Muscle of leg (tissue), 11 donors: ENCODE measurements around the gene TUBA8. TPM values are rescaled to one million over a fixed set of nuclear protein-coding genes. Genes with fewer than 3 reads are reported as not detected.
"Not testable (repeated sequence)": the region's sequence is repeated elsewhere in the genome, so short reads cannot be mapped to it uniquely, and the experiment has no call there.

ENCODE experiments used
- DNase-seq: peaks from one replicate; pipeline ENCODE4 v3.0.0; 2013
- H3K27ac ChIP-seq: one replicate; pipeline ENCODE4 v1.5.1; 2013; ENCODE audit warnings: mild to moderate bottlenecking, low read length, control low read depth
- H3K27me3 ChIP-seq: one replicate; pipeline ENCODE4 v1.6.1; 2013; ENCODE audit warnings: low read length; ENCODE audit not compliant: control insufficient read depth, insufficient read depth
- H3K36me3 ChIP-seq: one replicate; pipeline ENCODE4 v1.6.1; 2013; ENCODE audit warnings: low read length; ENCODE audit not compliant: control insufficient read depth, insufficient read depth
- H3K4me1 ChIP-seq: one replicate; pipeline ENCODE4 v1.6.1; 2013; ENCODE audit warnings: low read length; ENCODE audit not compliant: control insufficient read depth, insufficient read depth
- H3K4me3 ChIP-seq: one replicate; pipeline ENCODE4 v1.5.1; 2013; ENCODE audit warnings: low read length, control low read depth
- H3K9me3 ChIP-seq: replicated peaks from 2 replicates; pipeline ENCODE4 v1.6.1; 2013; ENCODE audit warnings: low read depth, low read length; ENCODE audit not compliant: control insufficient read depth
- WGBS: methylation state at CpG from one replicate; pipeline ENCODE4 v1.1.5; 2013; ENCODE audit warnings: missing lambda C conversion rate; ENCODE audit not compliant: insufficient coverage; 5-methylcytosine and 5-hydroxymethylcytosine counted together
- polyA plus RNA-seq, 8 donors: library from polyadenylated mRNA; unstranded; fragments of 120-200 nt; gene quantifications; one replicate each; pipeline versions ENCODE4 v1.2.1 to v1.2.3, GENCODE V29; 2013; ENCODE audit warnings: inconsistent platforms in 1 of 8, low replicate concordance in 1 of 8; ENCODE audit not compliant: insufficient read length in 8 of 8, insufficient read depth in 1 of 8
- total RNA-seq: library from RNA; stranded (reverse); fragments of 120-200 nt; gene quantifications from one replicate; pipeline ENCODE4 v1.2.4, GENCODE V29; 2013

Gene TUBA8
- total and polyA plus RNA-seq, 9 donors, result 4.8 to 28.2 (median 14.9) TPM

DNA sequence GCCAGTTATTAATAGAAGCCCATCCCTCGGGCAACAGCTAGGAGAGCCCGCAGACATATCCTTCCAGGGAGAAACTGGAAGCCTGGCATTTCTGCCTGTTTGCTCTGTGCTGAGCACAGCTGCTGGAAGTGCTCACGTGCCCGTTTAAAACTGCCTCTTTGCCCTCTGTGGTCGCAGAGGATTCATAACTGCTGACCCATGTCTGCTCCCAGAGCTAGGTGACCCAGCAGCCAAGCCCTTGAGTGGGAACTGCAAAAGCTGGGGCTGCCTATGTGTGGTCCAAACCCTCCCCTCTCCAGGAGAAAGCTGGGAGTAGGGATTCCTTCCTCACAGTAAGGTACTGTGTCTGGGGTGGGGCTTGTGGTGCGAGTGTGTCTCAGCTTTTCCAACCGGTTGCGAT is 54.0 kb downstream of the TUBA8 start:
- H3K27me3 ChIP-seq, H3K4me1 ChIP-seq, H3K27ac ChIP-seq, H3K9me3 ChIP-seq, DNase-seq, H3K4me3 ChIP-seq: not testable (repeated sequence)
- WGBS, result no CpG with 5 or more reads among the region's 8 CpGs
- H3K36me3 ChIP-seq, result peaks cover 18% of the 10 kb centered on the region

GRCh38 chr22:18165356-18165755 is 54.7 kb downstream of the TUBA8 start:
- WGBS, result no CpG with 5 or more reads among the region's 7 CpGs
- not testable (repeated sequence) for H3K27ac ChIP-seq, DNase-seq, H3K4me3 ChIP-seq, H3K9me3 ChIP-seq, H3K4me1 ChIP-seq, H3K27me3 ChIP-seq
- peaks cover 19% of the 10 kb centered on the region for H3K36me3 ChIP-seq

DNA sequence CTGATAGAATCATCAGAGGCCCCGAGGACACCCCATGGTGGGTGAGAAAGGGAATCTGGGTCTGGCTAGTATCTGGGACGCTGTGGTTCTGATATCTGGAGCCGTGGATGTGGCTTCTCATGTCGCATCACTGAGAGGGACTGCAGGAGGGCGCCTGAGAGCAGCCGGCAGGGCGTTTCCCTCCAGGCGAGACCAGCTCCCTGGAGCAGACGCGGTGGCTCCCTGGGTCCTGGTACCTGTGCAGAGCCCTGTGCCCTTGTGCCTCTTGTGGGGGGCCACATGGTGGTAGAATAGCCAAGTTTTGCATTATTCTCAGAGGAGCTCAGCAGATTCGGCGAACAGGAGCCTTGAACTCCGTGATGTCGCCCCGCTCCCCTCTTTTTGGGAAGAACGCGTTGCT is 59.7 kb downstream of the TUBA8 start:
- 73% methylated on average over 10 of the region's 17 CpGs for WGBS
- H3K36me3 ChIP-seq, result peaks cover 16% of the 10 kb centered on the region
- H3K27me3 ChIP-seq, result not testable (repeated sequence)

DNA sequence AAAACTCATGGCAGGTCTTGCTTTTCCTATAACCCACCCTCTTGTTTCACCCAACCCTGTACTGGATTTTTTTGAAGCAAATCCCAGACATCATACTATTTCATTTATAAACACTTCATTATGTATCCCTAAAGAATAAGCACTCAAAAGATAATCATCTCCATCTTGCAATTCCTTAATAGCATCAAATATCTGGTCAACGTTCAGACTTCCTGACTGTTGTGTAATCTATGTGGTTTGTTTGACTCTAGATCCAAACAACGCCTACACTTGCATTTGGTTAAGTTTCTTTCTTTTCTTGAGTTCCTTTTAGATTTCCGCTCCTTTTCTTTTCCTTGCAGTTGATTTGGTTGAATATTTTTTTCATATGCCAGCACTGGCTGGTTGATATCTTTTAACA is 61.6 kb downstream of the TUBA8 start:
- H3K4me3 ChIP-seq, result not testable (repeated sequence)
- WGBS, result no CpG with 5 or more reads among the region's 3 CpGs

More for the DNA sequence above, 59.7 kb downstream of the TUBA8 start:
- H3K4me1 ChIP-seq, H3K4me3 ChIP-seq, DNase-seq, H3K9me3 ChIP-seq, H3K27ac ChIP-seq: not testable (repeated sequence)

DNA sequence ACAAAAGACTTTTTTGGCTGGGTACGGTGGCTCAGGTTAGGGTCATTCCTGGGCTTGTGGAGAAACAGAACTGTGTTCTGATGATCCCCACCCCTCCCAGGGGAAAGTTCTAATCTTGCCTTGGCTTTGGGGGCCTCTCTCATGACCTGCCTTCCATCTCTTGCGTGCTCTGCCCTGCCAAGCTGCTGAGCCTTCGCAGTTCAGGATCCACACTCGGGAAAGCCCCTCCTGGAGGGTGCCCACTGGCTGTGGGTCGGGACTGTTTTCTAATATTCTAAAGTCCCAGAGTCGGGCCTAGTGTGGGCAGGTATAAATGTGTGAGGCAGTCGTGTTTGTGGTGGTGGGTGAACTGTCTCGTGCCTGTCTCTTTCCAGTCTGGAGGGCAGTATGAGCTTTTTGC is 62.2 kb downstream of the TUBA8 start:
- not testable (repeated sequence) for DNase-seq, H3K27me3 ChIP-seq, H3K4me3 ChIP-seq, H3K9me3 ChIP-seq, H3K4me1 ChIP-seq, H3K27ac ChIP-seq
- peaks cover 16% of the 10 kb centered on the region for H3K36me3 ChIP-seq
- 85% methylated on average over 3 of the region's 8 CpGs for WGBS

More for the DNA sequence above, 61.6 kb downstream of the TUBA8 start:
- not testable (repeated sequence) for H3K9me3 ChIP-seq, DNase-seq, H3K27ac ChIP-seq, H3K4me1 ChIP-seq, H3K27me3 ChIP-seq
- peaks cover 16% of the 10 kb centered on the region for H3K36me3 ChIP-seq

- WGBS, result no CpG with 5 or more reads among the region's 2 CpGs
- H3K4me3 ChIP-seq, DNase-seq, H3K27ac ChIP-seq, H3K27me3 ChIP-seq, H3K9me3 ChIP-seq, H3K4me1 ChIP-seq: not testable (repeated sequence)
- H3K36me3 ChIP-seq, result peaks cover 15% of the 10 kb centered on the region
Observed at GRCh38 chr22:18173441-18173840, 62.8 kb downstream of the TUBA8 start.

Other genes starting within 250 kb of the TUBA8 start
- gene MICAL3, start 86.2 kb upstream of the TUBA8 start, total RNA-seq, result 21.9 TPM
- gene MICAL3, start 86.2 kb upstream of the TUBA8 start, polyA plus RNA-seq, result 10 to 100 TPM; 27.1 to 50.1 (median 33.5) TPM
- 9.8 TPM for gene PEX26, start 32.8 kb upstream of the TUBA8 start, total RNA-seq
- gene PEX26, start 32.8 kb upstream of the TUBA8 start, polyA plus RNA-seq, result 10 to 100 TPM; 14.1 to 19.6 (median 15.6) TPM
- 13.4 TPM for gene USP18, start 39.4 kb downstream of the TUBA8 start, total RNA-seq
- gene USP18, start 39.4 kb downstream of the TUBA8 start, polyA plus RNA-seq, result 10 to 100 TPM; 10.7 to 16.7 (median 15.1) TPM